Cardiac fibroblast (primary cell): ENCODE data around the gene MAD1L1.
"Not testable (repeated sequence)": the region's sequence is repeated elsewhere in the genome, so short reads cannot be mapped to it uniquely, and the experiment has no call there.

Experiments used
- DNase-seq, 2 donors: peaks; one replicate each; pipeline versions ENCODE4 v3.0.0 to v3.0.0-alpha.2; 2010; ENCODE audit warnings: low read depth in 2 of 2
- H3K4me3 ChIP-seq, 2 donors: replicated peaks in 1 of 2; 1 replicate in 1 of 2; 2 replicates in 1 of 2; pipeline ENCODE4 v1.5.1; 2011; ENCODE audit warnings: low read depth in 2 of 2, low read length in 2 of 2, mild to moderate bottlenecking in 2 of 2, moderate library complexity in 1 of 2
- TF ChIP-seq, protein P1 (sequence below): IDR thresholded peaks from one replicate; pipeline ENCODE4 v1.5.1; 2011; ENCODE audit warnings: low read depth, mild to moderate bottlenecking, low read length, inconsistent platforms

Gene MAD1L1

GRCh38 chr7:1934756-1935155 lies 298.0 kb downstream of the MAD1L1 start:
- TF ChIP-seq, protein P1, sequence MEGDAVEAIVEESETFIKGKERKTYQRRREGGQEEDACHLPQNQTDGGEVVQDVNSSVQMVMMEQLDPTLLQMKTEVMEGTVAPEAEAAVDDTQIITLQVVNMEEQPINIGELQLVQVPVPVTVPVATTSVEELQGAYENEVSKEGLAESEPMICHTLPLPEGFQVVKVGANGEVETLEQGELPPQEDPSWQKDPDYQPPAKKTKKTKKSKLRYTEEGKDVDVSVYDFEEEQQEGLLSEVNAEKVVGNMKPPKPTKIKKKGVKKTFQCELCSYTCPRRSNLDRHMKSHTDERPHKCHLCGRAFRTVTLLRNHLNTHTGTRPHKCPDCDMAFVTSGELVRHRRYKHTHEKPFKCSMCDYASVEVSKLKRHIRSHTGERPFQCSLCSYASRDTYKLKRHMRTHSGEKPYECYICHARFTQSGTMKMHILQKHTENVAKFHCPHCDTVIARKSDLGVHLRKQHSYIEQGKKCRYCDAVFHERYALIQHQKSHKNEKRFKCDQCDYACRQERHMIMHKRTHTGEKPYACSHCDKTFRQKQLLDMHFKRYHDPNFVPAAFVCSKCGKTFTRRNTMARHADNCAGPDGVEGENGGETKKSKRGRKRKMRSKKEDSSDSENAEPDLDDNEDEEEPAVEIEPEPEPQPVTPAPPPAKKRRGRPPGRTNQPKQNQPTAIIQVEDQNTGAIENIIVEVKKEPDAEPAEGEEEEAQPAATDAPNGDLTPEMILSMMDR = no peak

DNA sequence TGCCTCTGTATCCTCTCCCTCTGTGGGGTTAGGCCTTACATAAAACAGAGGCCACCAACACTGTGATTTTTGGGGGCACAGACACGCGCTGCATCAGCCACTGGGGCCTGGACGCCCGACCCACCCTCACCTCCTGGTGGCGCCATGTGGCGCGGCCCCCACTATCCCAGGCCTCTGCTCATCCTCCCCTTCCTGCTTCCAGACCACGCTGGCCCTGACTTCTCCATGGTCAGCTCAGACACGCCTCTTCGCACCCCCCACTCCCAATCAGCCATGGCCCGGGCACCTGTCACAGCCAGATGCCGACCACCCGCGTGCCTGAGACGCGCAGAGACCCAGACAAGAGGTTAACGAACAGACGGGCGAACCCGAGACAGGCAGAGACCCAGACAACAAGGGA lies 298.7 kb downstream of the MAD1L1 start:
- TF ChIP-seq, protein P1 = no peak
- no peak overlapping the region for H3K4me3 ChIP-seq
- DNase-seq = no peak

More at GRCh38 chr7:1934756-1935155, 298.0 kb downstream of the MAD1L1 start:
- no peak overlapping the region for H3K4me3 ChIP-seq
- DNase-seq = no peak

GRCh38 chr7:1933066-1933750 lies 299.5 kb downstream of the MAD1L1 start:
- TF ChIP-seq, protein P1 = no peak
- no peak overlapping the region for H3K4me3 ChIP-seq
- DNase-seq = no peak

DNA sequence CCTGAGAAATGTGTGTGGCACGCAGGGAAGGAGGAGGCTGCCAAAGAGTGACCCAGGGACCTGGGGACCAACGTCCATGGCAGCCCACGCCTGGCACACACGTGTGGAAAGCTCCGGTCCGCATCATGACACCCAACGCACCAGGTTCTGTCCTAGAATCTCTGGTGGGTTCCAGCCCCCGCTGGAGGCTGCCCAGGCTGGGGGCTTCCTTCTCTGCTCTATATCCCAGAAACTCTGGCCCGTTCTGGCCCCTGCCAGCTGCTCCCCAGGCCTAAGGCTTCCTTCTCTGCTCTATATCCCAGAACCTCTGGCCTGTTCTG lies 300.8 kb downstream of the MAD1L1 start:
- DNase-seq = no peak
- H3K4me3 ChIP-seq = no peak overlapping the region
- TF ChIP-seq, protein P1 = no peak

- TF ChIP-seq, protein P1 = no peak
- no peak overlapping the region for H3K4me3 ChIP-seq
- peak; percentile 33 to 73 for DNase-seq
These were observed 301.3 kb downstream of the MAD1L1 start for GRCh38 chr7:1931256-1931950.

DNA sequence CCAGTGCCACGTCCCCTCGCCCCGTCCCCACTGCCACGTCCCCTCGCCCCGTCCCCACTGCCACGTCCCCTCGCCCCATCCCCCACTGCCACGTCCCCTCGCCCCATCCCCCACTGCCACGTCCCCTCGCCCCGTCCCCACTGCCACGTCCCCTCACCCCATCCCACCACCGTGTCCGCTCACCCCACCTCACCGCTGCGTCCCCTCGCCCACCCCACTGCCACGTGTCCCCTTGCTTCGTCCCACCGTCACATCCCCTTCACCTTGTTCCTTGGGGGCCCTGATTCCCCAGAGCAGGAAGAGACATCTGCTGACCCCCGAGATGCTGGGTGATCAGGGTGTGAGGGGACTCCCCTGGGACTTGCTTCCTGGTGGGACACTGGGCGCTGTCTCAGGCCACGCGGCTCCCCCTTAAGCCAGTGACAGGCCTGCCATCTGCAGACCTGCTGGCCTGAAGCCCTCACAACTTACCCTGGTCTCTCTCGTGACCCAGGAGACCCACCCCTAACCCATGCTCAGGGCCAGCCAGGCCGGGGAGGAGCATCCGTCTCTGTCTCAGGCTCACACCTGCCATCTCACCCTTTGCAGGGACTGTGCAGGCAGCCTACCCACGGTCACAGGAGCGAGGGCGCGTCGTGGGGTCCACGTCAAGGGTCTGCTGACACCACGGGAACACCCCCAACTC lies 302.2 kb downstream of the MAD1L1 start:
- no peak for DNase-seq
- H3K4me3 ChIP-seq = no peak overlapping the region
- TF ChIP-seq, protein P1 = no peak

GRCh38 chr7:1929349-1929925 lies 303.3 kb downstream of the MAD1L1 start:
- DNase-seq, H3K4me3 ChIP-seq: not testable (repeated sequence)
